GM19397 (cell line): Measurements from ENCODE around the gene C16orf74.

ENCODE experiments used
- ATAC-seq: cut with Tn5 transposase; IDR thresholded peaks from one replicate; pipeline ENCODE4 v1.9.1; 2021; ENCODE audit warnings: mild to moderate bottlenecking, moderate library complexity; ENCODE audit not compliant: unreplicated experiment

Gene C16orf74

DNA sequence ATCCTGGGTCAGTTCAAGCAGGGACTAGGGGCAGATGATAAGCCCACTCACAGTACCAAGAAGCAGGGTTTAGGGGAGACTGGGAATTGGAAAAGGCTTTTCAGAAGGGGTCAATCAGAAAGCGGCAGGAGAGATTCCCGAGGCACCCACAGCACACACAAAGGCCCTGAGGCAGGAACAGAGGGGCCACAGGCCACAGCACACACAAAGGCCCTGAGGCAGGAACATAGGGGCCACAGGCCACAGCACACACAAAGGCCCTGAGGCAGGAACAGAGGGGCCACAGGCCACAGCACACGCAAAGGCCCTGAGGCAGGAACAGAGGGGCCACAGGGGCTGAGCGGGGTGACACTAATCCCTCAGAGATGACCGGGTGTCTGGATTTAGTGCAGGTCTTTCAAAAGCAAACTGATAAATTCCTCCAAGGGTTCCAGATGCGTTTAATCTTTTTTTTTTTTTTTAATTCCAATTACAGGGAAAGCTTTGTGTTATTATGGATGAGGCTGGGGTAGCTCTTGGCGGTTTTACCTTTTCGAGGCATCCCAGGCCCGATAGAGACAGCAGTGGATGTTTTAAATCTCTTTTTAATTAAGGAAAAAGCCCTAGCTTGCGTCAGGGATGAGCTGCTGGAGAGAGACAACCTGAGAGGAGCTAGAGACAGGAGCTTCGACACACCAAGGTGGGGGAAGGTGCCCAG is 31.1 kb downstream of the C16orf74 start:
- ATAC-seq, result no peak

- no peak for ATAC-seq
These were observed 32.2 kb downstream of the C16orf74 start for GRCh38 chr16:85718682-85719081.

GRCh38 chr16:85718153-85718477 is 32.8 kb downstream of the C16orf74 start:
- no peak for ATAC-seq

- ATAC-seq, result no peak
These were observed 33.3 kb downstream of the C16orf74 start for GRCh38 chr16:85717393-85718152.

- no peak for ATAC-seq
These were observed 34.2 kb downstream of the C16orf74 start for GRCh38 chr16:85716680-85717038.

DNA sequence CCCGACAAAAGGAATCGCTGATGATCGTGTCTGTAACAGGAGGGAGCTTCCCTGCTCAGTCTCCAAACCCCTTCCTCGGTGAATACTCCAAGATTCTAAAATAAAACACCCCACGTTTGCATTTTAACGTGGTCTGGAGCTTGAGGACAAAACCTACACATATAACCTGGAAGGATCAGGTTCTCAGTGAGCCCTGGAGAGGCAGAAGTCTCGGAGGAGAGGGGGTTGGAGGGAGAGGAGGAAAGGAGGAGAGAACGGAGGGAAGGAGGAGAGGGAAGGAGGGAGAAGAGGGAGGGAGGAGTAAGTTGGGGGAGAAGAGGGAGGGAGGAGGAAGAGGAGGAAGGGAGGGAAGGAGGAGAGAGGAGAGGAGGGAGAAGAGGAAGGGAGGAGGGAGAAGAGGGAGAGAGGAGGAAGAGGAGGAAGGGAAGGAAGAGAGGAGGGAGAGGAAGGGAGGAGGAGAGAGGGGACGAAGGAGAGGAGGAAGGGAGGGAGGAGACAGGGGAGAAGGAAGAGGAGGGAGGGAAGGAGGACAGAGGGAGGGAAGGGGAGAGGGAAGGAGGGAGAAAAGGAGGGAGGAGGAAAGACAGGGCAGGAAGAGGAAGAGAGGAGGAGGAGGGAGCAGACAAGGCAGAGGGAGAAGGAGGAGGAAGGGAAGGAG is 34.7 kb downstream of the C16orf74 start:
- no peak for ATAC-seq

- ATAC-seq, result no peak
These were observed 35.5 kb downstream of the C16orf74 start for GRCh38 chr16:85715169-85716021.

DNA sequence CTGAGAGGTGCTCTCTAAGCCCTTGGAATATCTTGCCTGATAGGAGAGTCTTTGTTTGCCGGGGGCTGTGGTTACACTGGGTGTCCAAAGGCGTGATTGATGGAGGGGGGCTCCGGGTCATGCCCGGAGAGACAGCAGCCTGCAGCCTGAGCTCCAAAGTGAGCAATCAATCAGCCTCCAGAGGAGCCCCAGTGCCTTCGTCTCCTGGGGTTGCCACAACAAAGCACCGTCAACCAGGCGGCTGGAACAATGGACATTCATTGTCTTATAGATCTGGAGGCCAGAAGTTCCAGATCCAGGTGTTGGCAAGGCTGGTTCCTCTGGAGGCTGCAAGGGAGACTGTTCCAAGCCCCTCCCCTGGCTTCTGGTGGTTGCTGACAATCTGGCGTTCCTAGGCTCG is 38.1 kb downstream of the C16orf74 start:
- no peak for ATAC-seq

GRCh38 chr16:85711982-85712587 is 38.8 kb downstream of the C16orf74 start:
- ATAC-seq, result no peak

- no peak for ATAC-seq
These were observed 40.2 kb downstream of the C16orf74 start for GRCh38 chr16:85710732-85711131.

DNA sequence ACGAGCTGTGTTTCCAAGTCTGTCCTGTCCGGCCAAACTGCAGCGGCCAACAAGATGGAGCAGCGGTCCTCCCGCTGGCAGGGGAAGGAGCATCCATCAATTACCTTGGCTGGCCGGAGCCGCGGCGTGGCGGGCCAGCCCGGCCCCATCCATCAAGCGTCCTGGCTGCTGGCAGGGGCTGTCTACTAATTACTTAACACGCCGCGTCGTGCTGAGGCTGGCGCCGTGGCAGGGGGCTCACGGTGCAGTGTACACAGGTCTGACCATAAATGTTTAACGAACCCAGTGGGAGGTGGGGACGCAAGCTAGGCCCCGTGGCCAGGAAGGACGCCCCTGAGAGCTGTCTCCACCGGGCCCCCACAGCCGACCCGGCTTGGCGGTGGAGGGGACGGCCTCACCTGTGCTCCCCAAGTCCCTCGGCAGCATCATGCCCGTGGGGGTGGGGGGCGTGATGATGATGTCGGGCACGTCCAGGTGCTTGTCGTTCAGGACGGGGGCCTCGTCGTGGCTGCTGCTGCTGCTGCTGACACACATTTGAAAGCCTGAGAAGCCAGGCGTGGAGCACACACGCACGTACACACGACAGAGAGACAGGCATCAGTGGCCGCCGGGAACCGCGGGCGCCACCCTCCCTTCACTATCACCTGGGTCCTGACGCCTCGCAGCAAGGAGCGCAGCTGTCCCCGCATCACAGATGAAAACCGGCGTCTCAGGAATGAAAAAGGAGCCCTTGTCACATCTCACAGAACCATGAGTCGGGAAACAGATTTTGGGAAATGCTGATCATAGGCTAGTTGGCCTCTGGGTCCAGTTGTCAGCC is 40.9 kb downstream of the C16orf74 start:
- no peak for ATAC-seq

GRCh38 chr16:85708338-85708737 is 42.6 kb downstream of the C16orf74 start:
- ATAC-seq, result no peak

DNA sequence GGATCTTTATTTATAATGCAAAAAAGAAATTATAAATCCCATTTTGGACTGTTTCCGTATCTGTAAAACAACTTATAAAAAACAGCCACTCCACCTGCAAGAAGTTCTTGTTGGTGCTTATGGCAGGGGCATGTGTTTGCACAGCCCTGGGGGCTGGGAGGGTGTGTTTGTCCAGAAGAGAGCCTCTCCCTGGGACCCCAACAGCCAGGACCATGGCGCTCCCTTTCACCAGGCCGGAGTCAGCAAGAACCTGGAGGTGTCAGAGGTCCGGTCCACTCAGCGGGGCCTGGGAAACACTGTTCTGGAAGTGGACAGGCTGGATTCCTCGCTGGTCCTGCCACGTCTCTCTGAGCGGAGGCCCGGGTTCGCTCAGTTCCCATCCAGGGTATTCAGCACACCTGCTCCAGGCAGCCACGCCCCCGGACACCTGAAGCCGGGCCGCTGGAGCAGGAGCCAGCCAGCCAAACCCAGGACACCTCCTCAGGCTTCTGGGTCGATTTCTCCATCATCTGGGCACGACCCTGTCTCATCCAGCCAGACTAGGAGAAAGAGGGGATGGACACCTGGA is 43.3 kb downstream of the C16orf74 start:
- no peak for ATAC-seq

DNA sequence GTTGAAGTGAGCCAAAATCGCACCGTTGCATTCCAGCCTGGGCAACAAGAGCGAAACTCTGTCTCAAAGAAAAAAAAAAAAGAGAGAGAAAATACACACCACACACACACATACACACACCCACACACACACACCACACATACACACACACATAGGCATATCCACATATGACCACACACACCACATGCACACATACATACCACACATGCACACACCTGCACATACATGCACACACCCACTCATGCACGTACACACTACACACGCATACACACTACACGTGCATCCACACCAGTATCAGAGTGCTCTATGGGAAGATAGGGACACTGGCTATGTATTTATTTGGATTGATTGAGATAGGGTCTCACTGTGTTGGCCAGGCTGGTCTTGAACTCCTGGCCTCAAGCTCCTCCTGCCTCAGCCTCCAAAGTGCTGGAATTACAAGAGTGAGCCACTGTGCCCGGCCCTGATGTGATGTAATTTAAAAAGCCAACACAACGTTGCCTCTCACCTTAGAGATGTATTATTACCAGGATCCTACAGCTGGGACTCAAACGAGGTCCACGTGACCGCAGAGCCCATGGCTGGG is 44.4 kb downstream of the C16orf74 start:
- no peak for ATAC-seq

GRCh38 chr16:85704900-85705846 is 45.7 kb downstream of the C16orf74 start:
- ATAC-seq, result no peak

DNA sequence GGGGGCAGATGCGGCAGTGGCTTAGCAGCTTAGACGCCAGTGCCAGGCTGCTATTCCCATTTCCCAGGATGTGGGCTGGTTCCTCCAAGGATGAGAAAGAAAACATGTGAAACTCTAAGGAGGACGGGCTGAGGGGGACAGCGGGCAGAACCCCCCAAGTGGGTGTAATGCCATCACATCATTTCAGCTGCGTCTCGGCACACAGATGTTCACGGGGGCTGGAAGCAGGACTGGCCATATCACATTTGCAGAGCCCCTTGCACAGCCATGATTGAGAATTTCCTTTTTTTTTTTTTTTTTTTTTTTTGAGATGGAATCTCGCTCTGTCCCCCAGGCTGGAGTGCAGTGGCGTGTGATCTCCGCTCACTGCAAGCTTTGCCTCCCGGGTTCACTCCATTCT is 46.9 kb downstream of the C16orf74 start:
- no peak for ATAC-seq

DNA sequence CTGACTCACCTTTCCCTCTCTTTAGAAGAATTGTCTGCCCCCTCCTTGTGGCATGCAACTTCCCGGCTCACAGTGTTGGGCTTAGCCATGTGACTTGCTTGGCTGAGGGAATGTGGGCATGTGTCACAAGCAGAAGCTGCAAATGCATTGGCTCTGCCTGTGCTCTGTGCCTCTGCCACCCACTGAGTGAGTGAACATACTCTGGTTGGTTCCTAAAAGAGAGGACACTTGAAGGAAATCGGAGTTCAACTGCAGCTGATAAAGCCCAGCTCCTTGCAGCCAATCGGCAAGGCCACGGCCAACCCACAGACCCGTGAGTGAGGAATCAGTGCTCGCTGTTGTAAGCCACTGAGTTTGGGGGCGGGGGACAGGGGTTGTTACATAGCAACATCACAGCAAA is 51.3 kb downstream of the C16orf74 start:
- no peak for ATAC-seq

DNA sequence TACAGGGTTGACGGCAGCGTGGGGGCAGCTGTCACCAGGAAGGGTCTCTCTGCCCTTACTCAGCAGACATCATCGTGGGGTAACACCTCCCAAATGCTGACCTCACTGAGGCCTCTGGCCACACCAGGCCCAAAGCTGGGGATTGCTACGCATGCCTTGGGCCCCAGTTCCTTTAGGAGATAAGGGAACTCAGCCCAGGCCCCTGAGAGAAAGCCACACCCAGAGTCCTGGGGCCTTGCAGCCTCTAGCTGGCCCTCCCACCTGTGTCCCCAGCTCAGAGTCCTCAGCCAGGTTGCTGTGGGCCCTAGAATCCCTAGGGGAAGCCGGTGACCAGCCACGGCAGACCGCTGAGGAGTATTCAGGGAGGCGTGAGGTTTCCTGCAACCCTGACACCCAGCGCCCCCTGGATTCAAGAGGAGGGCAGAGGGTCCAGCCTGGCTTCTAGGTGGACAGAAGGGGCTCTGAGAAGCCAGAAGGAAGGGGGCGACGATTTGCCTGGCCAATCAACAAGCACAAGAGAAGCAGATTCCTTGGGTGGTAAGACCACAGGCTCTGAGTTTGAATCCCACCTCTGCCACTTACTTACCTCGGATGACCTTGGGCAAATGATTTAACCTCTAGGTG is 51.8 kb downstream of the C16orf74 start:
- no peak for ATAC-seq
